ENCODE results near the gene SPIRE2. TPM values are rescaled to one million over a fixed set of nuclear protein-coding genes. Genes with fewer than 3 reads are reported as not detected.
"Not testable (repeated sequence)": the region's sequence is repeated elsewhere in the genome, so short reads cannot be mapped to it uniquely, and the experiment has no call there.

Gene SPIRE2
- polyA plus RNA-seq, 1 donor (not counting 4 experiments of a cell fraction or from before 2014, with no cell fraction given), result 1.1 TPM

DNA sequence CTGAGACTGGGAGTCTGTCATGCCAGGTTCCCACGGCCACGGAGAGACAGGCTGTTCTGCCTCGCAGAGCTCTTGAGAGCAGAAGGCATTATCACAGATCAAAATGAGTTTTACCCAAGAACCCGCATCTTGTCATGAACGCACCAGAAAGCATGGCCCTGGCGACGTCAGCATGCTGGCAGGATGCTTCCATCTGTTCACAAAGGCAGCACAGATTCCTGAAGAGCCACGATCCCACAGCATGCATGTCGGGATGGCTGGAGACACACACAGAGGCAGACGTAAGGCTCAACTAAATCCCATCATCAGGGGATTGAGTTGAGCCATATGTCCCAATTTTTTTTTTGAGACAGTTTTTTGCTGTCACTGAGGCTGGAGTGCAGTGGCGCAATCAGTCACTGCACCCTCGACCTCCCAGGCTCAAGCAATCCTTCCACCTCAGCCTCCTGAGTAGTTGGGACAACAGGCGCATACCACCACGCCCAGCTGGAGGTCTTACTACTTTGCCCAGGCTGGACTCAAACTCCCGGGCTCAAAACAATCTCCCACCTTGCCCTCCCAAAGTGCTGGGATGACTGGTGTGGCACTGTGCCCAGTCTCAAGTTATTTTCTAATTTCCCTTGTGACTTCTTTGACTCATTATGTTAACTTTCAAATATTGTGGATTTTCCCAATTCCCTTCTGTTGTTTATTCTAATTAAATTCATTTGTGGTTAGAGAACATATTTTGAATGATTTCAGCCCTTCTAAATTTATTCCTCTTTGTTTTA lies 23.0 kb upstream of the SPIRE2 start:
- H3K27me3 ChIP-seq (ENCODE audit: control insufficient read depth, extremely low read depth, insufficient read depth, low read length), result no peaks in the 10 kb centered on the region
- H3K36me3 ChIP-seq (ENCODE audit: control insufficient read depth in 2 of 2, extremely low read depth in 1 of 2, insufficient read depth in 2 of 2, low read length in 2 of 2), result peaks cover 2 to 14% of the 10 kb centered on the region in 2 experiments
- no peaks in the 10 kb centered on the region for H3K9me3 ChIP-seq (ENCODE audit: control insufficient read depth, low read depth, low read length)
- no peaks in the 10 kb centered on the region for H4K20me1 ChIP-seq (ENCODE audit: control insufficient read depth, extremely low read depth, insufficient read depth, low read length)
- H3K9me1 ChIP-seq (ENCODE audit: control insufficient read depth, extremely low read depth, insufficient read depth, low read length), result no peaks in the 10 kb centered on the region
- no peak overlapping the region for H2AFZ ChIP-seq (ENCODE audit: control insufficient read depth, low read length)
- DNase-seq (ENCODE audit: low read depth, low spot score) (no peak), FAIRE-seq (no peak)
- no peak overlapping the region for H3K4me3 ChIP-seq (ENCODE audit: control insufficient read depth in 2 of 3, extremely low read depth in 1 of 3, insufficient read depth in 2 of 3, low read depth in 1 of 3, low read length in 3 of 3)
- no peaks in the 10 kb centered on the region for H3K4me1 ChIP-seq (ENCODE audit: control insufficient read depth, extremely low read depth, insufficient read depth, low read length)
- H3K4me2 ChIP-seq (ENCODE audit: control insufficient read depth, extremely low read depth, insufficient read depth, low read depth, low read length), result no peak overlapping the region
- no peak for TF ChIP-seq EZH2 (IDR thresholded peaks at IDR 0.05; ENCODE audit: low read length)
- TF ChIP-seq, protein P1, sequence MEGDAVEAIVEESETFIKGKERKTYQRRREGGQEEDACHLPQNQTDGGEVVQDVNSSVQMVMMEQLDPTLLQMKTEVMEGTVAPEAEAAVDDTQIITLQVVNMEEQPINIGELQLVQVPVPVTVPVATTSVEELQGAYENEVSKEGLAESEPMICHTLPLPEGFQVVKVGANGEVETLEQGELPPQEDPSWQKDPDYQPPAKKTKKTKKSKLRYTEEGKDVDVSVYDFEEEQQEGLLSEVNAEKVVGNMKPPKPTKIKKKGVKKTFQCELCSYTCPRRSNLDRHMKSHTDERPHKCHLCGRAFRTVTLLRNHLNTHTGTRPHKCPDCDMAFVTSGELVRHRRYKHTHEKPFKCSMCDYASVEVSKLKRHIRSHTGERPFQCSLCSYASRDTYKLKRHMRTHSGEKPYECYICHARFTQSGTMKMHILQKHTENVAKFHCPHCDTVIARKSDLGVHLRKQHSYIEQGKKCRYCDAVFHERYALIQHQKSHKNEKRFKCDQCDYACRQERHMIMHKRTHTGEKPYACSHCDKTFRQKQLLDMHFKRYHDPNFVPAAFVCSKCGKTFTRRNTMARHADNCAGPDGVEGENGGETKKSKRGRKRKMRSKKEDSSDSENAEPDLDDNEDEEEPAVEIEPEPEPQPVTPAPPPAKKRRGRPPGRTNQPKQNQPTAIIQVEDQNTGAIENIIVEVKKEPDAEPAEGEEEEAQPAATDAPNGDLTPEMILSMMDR (optimal IDR thresholded peaks at IDR 0.05 in 1 of 3, IDR thresholded peaks at IDR 0.05 in 1 of 3, conservative IDR thresholded peaks at IDR 0.05 in 1 of 3; ENCODE audit: extremely low read depth in 1 of 3, insufficient read depth in 2 of 3, low read length in 3 of 3), result no peak
- dilution Hi-C loops (cut with MboI; ENCODE audit: extremely low pct_ligation_motif_present, low sequenced_read_pairs), result no loop called here
- no peak overlapping the region for H3K27ac ChIP-seq (ENCODE audit: control insufficient read depth, insufficient read depth, low read length)
- H3K9ac ChIP-seq (ENCODE audit: control insufficient read depth, extremely low read depth, insufficient read depth, low read length), result no peak overlapping the region
- H3K79me2 ChIP-seq (ENCODE audit: control insufficient read depth, insufficient read depth, low read length), result no peaks in the 10 kb centered on the region

DNA sequence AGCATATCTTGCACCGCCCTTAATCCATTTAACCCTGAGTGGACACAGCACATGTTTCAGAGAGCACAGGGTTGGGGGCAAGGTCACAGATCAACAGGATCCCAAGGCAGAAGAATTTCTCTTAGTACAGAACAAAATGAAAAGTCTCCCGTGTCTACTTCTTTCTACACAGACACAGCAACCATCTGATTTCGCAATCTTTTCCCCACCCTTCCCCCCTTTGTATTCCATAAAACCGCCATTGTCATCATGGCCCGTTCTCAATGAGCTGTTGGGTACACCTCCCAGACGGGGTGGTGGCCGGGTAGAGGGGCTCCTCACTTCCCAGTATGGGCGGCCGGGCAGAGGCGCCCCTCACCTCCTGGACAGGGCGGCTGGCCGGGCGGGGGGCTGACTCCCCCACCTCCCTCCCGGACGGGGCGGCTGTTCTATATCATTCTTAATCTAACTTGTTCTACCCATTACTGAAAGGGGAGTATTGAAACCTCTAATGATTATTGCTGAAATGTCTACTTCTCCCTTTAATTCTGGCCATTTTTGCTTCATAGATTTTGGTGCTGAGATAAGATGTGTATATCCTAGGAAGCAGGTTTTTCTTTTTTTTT lies 21.6 kb upstream of the SPIRE2 start:
- peaks cover 2 to 14% of the 10 kb centered on the region in 2 experiments for H3K36me3 ChIP-seq (ENCODE audit: control insufficient read depth in 2 of 2, extremely low read depth in 1 of 2, insufficient read depth in 2 of 2, low read length in 2 of 2)

More for the DNA sequence above, 21.6 kb upstream of the SPIRE2 start:
- H2AFZ ChIP-seq (ENCODE audit: control insufficient read depth, low read length); H3K4me3 ChIP-seq (ENCODE audit: control insufficient read depth in 2 of 3, extremely low read depth in 1 of 3, insufficient read depth in 2 of 3, low read depth in 1 of 3, low read length in 3 of 3); H3K27ac ChIP-seq (ENCODE audit: control insufficient read depth, insufficient read depth, low read length); H3K9me3 ChIP-seq (ENCODE audit: control insufficient read depth, low read depth, low read length); H4K20me1 ChIP-seq (ENCODE audit: control insufficient read depth, extremely low read depth, insufficient read depth, low read length); H3K79me2 ChIP-seq (ENCODE audit: control insufficient read depth, insufficient read depth, low read length); FAIRE-seq; H3K27me3 ChIP-seq (ENCODE audit: control insufficient read depth, extremely low read depth, insufficient read depth, low read length); DNase-seq (ENCODE audit: low read depth, low spot score); H3K9me1 ChIP-seq (ENCODE audit: control insufficient read depth, extremely low read depth, insufficient read depth, low read length); H3K4me2 ChIP-seq (ENCODE audit: control insufficient read depth, extremely low read depth, insufficient read depth, low read depth, low read length); H3K4me1 ChIP-seq (ENCODE audit: control insufficient read depth, extremely low read depth, insufficient read depth, low read length); dilution Hi-C loops (cut with MboI; ENCODE audit: extremely low pct_ligation_motif_present, low sequenced_read_pairs); H3K9ac ChIP-seq (ENCODE audit: control insufficient read depth, extremely low read depth, insufficient read depth, low read length): not testable (repeated sequence)
